ENCODE results near the gene INPP5D. TPM values are rescaled to one million over a fixed set of nuclear protein-coding genes. Genes with fewer than 3 reads are reported as not detected.

Gene INPP5D
- total RNA-seq, 1 experiment from 2014 or later, result 2.3 TPM

DNA sequence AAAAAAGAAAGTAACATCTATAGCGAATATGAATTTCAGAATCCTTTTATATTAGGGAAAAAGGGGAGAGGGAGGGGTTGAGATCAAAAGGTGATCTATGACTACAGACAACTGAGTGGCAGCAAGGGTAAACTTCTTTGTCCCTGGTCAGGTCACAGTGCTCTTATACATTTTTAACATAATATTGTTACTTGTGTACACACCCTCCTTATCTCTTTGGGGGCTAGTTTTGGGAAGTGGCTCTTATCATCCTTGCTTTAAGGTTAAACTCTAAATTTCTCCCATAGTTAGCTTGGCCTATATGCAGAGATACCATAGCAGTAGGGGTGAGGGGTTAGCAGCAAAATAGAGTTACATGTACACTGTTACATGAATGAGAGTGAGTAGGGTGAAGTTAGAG, 159.7 kb downstream of the INPP5D start:
- Histone ChIP-seq H3K36me3 (ENCODE audit: insufficient read depth, low read length, poor library complexity, severe bottlenecking) (no peaks in the 10 kb centered on the region), H3K27me3 (replicated peaks; ENCODE audit: insufficient read depth, low read depth, low read length, poor library complexity) (no peaks in the 10 kb centered on the region), H3K9me3 (ENCODE audit: low read depth, low read length, poor library complexity, severe bottlenecking) (no peaks in the 10 kb centered on the region), H3K4me3 (ENCODE audit: low read depth, low read length, poor library complexity, severe bottlenecking) (no peak overlapping the region), H3K4me1 (ENCODE audit: insufficient read depth, low read length, poor library complexity, severe bottlenecking) (no peaks in the 10 kb centered on the region), H3K27ac (ENCODE audit: low read depth, low read length, poor library complexity, severe bottlenecking) (no peak overlapping the region)
- DNase-seq (ENCODE audit: low spot score), result no peak
- intact Hi-C loops (cut with micrococcal nuclease; ENCODE audit: unreplicated experiment), result no loop called here
- no TSS peak for BruUV-seq (replicated peaks)
- POLR2A ChIA-PET (ENCODE audit: low non-redundant PET), result no interaction called here
- TF ChIP-seq, protein P1, sequence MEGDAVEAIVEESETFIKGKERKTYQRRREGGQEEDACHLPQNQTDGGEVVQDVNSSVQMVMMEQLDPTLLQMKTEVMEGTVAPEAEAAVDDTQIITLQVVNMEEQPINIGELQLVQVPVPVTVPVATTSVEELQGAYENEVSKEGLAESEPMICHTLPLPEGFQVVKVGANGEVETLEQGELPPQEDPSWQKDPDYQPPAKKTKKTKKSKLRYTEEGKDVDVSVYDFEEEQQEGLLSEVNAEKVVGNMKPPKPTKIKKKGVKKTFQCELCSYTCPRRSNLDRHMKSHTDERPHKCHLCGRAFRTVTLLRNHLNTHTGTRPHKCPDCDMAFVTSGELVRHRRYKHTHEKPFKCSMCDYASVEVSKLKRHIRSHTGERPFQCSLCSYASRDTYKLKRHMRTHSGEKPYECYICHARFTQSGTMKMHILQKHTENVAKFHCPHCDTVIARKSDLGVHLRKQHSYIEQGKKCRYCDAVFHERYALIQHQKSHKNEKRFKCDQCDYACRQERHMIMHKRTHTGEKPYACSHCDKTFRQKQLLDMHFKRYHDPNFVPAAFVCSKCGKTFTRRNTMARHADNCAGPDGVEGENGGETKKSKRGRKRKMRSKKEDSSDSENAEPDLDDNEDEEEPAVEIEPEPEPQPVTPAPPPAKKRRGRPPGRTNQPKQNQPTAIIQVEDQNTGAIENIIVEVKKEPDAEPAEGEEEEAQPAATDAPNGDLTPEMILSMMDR (conservative IDR thresholded peaks at IDR 0.05; ENCODE audit: low read depth, low read length), result no peak
- TF ChIP-seq EZH2 (IDR thresholded peaks at IDR 0.05; ENCODE audit: borderline replicate concordance, low read depth, low read length, poor library complexity, severe bottlenecking), result no peak
- CTCF ChIA-PET, result no interaction called here

DNA sequence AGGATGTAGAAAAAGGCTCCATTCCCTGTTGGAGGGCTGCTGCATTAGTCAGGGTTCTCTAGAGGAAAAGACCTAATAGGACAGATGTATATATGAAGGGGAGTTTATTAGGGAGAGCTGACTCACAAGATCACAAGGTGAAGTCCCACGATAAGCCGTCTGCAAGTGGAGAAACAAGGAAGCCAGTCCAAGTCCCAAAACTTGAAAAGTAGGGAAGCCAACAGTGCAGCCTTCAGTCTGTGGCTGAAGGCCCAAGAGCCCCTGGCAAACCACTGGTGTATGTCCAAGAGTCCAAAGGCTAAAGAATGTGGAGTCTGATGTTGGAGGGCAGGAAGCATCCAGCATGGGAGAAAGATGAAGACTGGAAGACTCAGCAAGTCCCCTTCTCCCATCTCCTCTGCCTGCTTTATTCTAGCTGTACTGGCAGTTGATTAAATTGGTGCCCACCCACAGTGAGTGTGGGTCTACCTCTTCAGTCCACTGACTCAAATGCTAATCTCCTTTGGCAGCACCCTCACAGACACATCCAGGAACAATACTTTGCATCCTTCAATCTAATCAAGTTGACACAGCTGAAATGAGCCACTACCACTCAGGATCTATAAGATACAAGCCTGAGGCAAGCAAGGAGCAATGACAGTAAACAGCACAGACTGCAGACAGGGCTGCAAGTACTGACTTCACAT, 161.4 kb downstream of the INPP5D start:
- Histone ChIP-seq H3K36me3 (ENCODE audit: insufficient read depth, low read length, poor library complexity, severe bottlenecking) (no peaks in the 10 kb centered on the region), H3K9me3 (ENCODE audit: low read depth, low read length, poor library complexity, severe bottlenecking) (no peaks in the 10 kb centered on the region), H3K27me3 (replicated peaks; ENCODE audit: insufficient read depth, low read depth, low read length, poor library complexity) (no peaks in the 10 kb centered on the region), H3K27ac (ENCODE audit: low read depth, low read length, poor library complexity, severe bottlenecking) (no peak overlapping the region), H3K4me3 (ENCODE audit: low read depth, low read length, poor library complexity, severe bottlenecking) (no peak overlapping the region), H3K4me1 (ENCODE audit: insufficient read depth, low read length, poor library complexity, severe bottlenecking) (no peaks in the 10 kb centered on the region)
- DNase-seq (ENCODE audit: low spot score), result no peak
- intact Hi-C loops (cut with micrococcal nuclease; ENCODE audit: unreplicated experiment), result no loop called here
- CTCF ChIA-PET, result no interaction called here
- TF ChIP-seq, protein P1 (conservative IDR thresholded peaks at IDR 0.05; ENCODE audit: low read depth, low read length), result no peak
- TF ChIP-seq EZH2 (IDR thresholded peaks at IDR 0.05; ENCODE audit: borderline replicate concordance, low read depth, low read length, poor library complexity, severe bottlenecking), result no peak
- no TSS peak for BruUV-seq (replicated peaks)
- POLR2A ChIA-PET (ENCODE audit: low non-redundant PET), result no interaction called here

DNA sequence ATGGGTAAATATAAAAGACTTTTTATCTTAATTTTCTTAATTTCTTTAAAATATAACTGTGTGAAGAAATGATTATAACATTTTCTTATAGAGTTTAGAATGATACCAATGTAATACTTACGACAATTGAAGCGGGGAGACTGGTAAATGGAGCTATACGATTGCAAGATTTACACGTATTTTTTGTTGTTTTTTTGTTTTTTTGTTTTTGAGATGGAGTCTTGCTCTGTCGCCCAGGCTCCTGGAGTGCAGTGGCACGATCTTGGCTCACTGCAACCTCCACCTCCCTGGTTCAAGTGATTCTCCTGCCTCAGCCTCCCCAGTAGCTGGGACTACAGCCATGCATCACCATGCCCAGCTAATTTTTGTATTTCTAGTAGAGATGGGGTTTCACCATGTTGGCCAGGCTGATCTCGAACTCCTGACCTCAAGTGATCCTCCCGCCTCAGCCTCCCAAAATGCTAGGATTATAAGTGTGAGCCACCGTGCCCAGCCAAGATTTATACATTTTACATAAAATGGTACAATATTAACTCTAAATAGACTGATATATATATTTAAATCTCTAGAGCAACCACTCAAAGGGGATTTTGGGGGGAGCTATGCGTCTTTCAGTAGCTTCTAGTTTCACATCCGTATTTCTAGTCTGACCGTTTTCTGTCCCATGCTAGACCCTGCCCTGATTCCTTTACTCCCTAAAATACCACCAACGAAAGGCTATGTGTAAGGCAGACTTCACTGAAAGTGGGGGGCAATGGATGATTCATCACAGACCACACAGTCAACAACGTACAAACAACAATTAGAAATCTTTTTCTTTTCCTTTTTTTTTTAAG, 163.1 kb downstream of the INPP5D start:
- TF ChIP-seq EZH2 (IDR thresholded peaks at IDR 0.05; ENCODE audit: borderline replicate concordance, low read depth, low read length, poor library complexity, severe bottlenecking), result no peak
- TF ChIP-seq, protein P1 (conservative IDR thresholded peaks at IDR 0.05; ENCODE audit: low read depth, low read length), result no peak
- POLR2A ChIA-PET (ENCODE audit: low non-redundant PET), result no interaction called here
- CTCF ChIA-PET, result no interaction called here
- H3K9me3 ChIP-seq (ENCODE audit: low read depth, low read length, poor library complexity, severe bottlenecking), result no peaks in the 10 kb centered on the region
- H3K4me3 ChIP-seq (ENCODE audit: low read depth, low read length, poor library complexity, severe bottlenecking), result no peak overlapping the region
- H3K27ac ChIP-seq (ENCODE audit: low read depth, low read length, poor library complexity, severe bottlenecking), result no peak overlapping the region
- no peaks in the 10 kb centered on the region for H3K4me1 ChIP-seq (ENCODE audit: insufficient read depth, low read length, poor library complexity, severe bottlenecking)
- BruUV-seq (replicated peaks), result no TSS peak
- DNase-seq (ENCODE audit: low spot score), result no peak
- intact Hi-C loops (cut with micrococcal nuclease; ENCODE audit: unreplicated experiment), result no loop called here
- H3K36me3 ChIP-seq (ENCODE audit: insufficient read depth, low read length, poor library complexity, severe bottlenecking), result no peaks in the 10 kb centered on the region
- H3K27me3 ChIP-seq (replicated peaks; ENCODE audit: insufficient read depth, low read depth, low read length, poor library complexity), result no peaks in the 10 kb centered on the region

All from A673 (cell line).